ENCODE results near the gene TSC1.
"Not testable (repeated sequence)": the region's sequence is repeated elsewhere in the genome, so short reads cannot be mapped to it uniquely, and the experiment has no call there.

Gene TSC1

GRCh38 chr9:132975961-132976360 is 31.5 kb upstream of the TSC1 start:
- no peak for DNase-seq

GRCh38 chr9:132973713-132974112 is 29.3 kb upstream of the TSC1 start:
- DNase-seq: no peak

DNA sequence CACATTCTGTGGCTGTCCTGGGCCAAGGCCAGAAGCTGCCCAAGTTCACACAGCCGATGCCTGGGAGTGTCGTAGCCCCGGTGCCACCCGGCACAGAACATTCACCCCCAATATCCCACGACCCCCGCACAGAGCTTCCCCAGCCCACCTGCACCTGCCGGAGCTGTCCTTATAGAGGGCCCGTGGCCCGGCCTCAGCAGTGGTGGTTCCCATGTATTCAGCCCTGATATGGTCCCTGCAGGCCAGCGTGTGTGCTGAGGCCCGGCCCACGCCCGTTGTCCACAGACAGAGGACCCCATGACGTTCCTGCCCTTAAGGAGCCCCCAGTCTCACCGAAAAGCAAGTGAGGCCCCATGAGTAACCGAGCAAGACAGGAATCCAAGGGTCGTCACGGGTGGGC is 28.8 kb upstream of the TSC1 start:
- no peak for DNase-seq

GRCh38 chr9:132970324-132971062 is 26.1 kb upstream of the TSC1 start:
- DNase-seq: no peak

DNA sequence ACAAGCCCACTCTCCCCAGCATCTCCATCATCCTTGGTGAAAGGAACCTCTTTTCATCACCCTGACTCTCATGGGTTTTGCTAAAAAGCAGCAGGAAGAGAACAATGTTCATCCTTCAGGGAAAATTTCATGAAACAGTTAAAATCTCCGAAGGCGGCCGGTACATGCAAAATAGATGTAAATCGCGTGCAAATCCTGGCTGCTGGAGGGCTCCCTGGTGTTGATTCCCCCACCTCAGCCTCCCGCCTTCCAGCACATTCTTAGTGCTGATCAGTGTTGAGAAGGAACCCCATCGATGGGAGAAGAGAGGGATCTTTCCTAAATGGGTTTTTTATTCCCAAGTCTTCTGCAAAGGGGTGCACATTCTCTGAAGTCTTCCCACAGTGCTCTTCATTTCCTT is 25.4 kb upstream of the TSC1 start:
- no peak for DNase-seq

GRCh38 chr9:132967908-132968307 is 23.5 kb upstream of the TSC1 start:
- not testable (repeated sequence) for DNase-seq

- no peak for DNase-seq
Observed at GRCh38 chr9:132965478-132965877, 21.1 kb upstream of the TSC1 start.

GRCh38 chr9:132961002-132961401 is 16.6 kb upstream of the TSC1 start:
- DNase-seq: no peak

GRCh38 chr9:132957805-132958204 is 13.4 kb upstream of the TSC1 start:
- no peak for DNase-seq

DNA sequence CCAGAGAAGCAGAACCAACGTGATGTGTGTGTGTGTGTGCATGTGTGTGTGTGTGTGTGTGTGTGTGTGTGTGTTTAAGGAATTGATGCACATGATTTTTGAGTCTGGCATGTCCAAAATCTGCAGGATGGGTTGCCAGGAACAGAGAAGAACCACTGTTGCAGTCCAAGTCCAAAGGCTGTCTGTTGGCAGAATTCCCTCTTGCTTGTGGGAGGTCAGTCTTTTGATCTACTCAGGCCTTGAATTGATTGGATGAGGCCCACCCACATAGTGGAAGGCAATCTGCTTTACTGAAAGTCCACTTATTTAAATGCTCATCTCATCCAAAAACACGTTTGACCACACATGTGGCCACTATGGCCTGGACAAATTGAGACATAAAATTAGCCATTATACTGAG is 11.4 kb upstream of the TSC1 start:
- no peak for DNase-seq

DNA sequence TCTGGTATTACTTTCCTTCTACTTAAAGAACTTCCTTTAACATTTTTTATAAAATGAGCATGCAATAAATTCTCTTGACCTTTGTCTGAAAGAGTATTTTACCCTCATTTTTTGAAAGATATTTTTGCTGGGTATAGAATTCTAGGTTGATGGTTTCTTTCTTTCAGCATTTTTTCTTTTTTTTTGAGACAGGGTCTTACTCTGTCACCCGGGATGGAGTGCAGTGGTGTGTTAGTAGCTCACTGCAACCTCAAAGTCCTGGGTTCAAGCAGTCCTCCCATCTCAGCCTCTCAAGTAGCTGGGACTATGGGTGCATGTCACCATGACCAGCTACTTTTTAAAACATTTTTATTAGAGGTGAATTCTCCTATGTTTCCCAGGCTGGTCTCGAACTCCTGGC is 10.7 kb upstream of the TSC1 start:
- DNase-seq: no peak

DNA sequence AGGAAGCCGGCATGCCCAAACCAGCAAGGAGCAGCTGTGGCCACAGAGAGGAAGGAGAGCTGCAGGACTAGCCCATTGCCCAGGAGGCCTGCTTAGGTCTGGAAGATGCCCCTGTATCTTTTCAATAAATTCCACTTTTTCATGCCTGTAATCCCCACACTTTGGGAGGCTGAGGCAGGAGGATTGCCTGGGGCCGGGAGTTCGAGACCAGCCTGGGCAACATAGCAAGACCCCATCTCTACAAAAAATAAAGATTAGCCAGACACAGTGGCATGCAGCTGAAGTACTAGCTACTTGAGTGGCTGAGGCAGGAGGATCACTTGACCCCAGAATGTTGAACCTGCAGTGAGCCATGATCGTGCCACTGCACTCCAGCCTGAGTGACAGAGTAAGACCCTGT is 5.3 kb upstream of the TSC1 start:
- no peak for DNase-seq

GRCh38 chr9:132948482-132949050 is 4.2 kb upstream of the TSC1 start:
- no peak for DNase-seq

GRCh38 chr9:132947756-132948155 is 3.3 kb upstream of the TSC1 start:
- no peak for DNase-seq

- DNase-seq: no peak
Observed at GRCh38 chr9:132946631-132947295, 2.3 kb upstream of the TSC1 start.

DNA sequence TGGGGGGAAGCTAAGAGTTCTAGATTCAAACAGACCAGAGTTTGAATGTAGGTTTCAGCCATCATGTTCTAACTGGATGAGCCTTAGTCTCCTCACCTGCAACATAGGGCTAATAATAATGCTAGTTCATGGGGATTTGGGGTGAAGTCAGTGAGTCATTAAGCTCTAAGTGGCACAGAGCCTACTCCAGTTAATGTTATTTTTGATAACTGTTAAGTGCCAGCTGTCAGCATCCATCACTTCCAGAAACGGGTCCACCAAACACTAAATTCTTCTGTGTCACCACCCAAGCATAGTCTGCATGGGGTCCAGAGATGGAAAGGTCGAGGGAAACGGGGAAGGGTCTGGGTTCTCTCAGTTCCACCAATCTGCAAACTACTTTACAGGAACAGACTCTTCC is 1.8 kb upstream of the TSC1 start:
- DNase-seq: no peak

GRCh38 chr9:132945186-132946130 is 1.0 kb upstream of the TSC1 start:
- DNase-seq: no peak

DNA sequence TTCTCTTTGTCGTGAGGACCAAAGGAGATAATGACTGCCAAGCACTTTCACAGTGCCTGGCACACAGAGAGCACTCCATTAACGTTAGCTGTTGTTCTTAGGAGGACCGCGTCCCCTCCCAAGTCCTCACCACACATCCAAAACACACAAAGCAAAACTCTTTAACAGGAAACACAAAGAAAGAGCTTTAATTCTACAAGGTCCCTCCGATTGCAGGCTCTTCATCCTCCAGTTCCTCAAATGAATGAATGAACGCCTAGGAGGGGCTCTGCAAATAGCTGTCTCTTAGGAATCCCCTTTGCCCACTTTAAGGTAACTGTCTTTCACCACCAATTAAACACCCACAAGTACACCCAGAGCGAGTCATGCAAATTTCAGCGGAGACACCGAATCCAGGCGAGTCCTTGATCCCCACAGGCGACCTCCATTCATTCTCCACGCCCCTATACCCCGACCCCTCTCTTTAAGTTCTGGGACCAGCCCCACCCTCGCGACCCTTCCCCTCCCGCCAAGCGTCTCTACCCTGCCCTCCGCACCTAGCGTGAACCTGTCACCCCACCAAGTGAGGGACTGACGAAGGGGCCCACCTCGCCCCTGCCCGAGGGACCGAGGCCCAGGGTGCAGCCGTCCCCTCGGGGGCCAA is 644 bp downstream of the TSC1 start:
- DNase-seq: peak; percentile 64

DNA sequence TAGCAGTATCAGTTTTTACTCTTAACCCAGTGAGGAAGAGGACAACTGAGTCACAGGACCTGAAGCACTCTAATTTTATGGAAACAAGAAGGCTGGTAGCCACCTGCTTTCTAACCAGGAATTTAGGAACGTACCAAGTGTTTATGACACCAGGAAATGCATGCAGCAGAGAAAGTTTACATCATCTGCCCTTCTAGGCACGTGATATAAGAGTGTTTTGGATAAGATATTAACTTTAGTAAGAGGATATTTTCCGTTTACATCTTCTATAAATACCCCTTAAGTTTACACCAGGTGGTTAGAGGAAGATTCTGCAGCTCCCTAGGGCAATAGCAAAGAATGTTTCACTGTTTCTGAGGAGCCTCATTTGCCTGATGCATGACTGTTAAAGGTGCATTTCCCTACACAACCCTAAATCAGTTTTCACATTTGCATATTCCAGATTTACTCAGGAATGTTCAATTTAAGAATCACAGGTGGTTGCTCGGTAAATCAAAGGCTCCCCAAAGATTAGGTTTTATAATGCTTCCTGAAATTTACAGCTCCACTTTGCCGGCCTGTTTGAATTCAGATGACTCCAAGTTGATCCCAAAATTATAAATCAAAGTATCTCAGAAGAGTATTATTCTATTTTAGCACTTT is 1.8 kb downstream of the TSC1 start:
- DNase-seq: no peak

DNA sequence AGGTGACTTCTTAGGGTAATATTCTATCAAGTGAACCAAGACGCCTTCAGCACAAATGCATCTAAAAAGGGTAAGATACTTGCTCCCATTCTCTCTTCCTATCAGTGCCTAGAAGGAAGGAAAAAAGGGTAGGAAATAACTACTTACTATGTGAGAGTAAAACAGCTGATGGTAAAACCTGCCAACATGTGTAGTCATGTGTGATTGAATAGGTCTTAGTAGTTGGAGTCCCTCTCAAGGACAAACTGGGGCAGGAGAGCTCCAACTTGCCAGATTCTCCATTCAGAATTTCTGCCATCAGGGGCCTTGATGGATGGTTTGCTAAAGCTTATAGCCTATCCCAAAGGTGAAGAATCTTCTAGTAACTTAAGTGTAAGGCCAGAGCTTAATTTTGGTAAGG is 5.2 kb downstream of the TSC1 start:
- DNase-seq: no peak

DNA sequence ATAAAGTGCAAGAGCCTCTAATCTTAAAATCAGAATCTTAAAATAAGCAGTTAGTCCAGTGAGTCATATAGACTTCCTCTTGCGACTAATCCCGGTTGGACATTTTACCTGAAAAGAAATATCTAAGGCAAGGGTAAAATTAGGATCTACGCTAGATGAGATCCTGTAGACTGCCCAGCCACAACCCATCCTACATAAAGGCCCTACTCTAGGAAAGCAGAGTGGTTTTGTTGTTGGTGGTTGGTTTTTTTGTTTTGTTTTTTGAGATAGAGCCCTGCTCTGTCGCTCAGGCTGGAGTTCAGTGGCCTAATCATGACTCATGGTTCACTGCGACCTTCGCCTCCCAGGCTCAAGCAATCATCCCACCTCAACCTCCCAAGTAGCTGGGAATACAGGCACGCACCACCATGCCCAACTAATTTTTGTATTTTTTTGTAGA is 6.9 kb downstream of the TSC1 start:
- DNase-seq: no peak

GRCh38 chr9:132935026-132935425 is 9.4 kb downstream of the TSC1 start:
- DNase-seq: no peak

Measured in activated effector memory CD4-positive, alpha-beta T cell treated with anti-CD3 and anti-CD28 coated beads, Interleukin-2, amount 50 U/mL, for 16 hours (primary cell).